Lower lobe of right lung (tissue), 2 donors: ENCODE data around the gene ZEB2. TPM values are rescaled to one million over a fixed set of nuclear protein-coding genes. Genes with fewer than 3 reads are reported as not detected.

Experiments used
- ATAC-seq, 2 donors: fragments of 200-7000 bp; cut with Tn5 transposase; one replicate each; pipeline ENCODE4 v1.9.1; 2020 to 2022; ENCODE audit warnings: mild to moderate bottlenecking in 2 of 2, moderate library complexity in 2 of 2
- DNase-seq: peaks from one replicate; pipeline ENCODE4 v3.0.0-alpha.2; 2020
- H3K27ac ChIP-seq: fragments of 200-600 bp; one replicate; pipeline ENCODE4 v1.8.0; 2022
- H3K27me3 ChIP-seq: fragments of 200-600 bp; one replicate; pipeline ENCODE4 v1.8.0; 2022; ENCODE audit warnings: low read depth
- H3K36me3 ChIP-seq: fragments of 200-600 bp; one replicate; pipeline ENCODE4 v1.8.0; 2022; ENCODE audit warnings: mild to moderate bottlenecking
- H3K4me1 ChIP-seq: fragments of 200-600 bp; one replicate; pipeline ENCODE4 v1.8.0; 2022
- H3K4me3 ChIP-seq: fragments of 200-600 bp; one replicate; pipeline ENCODE4 v1.8.0; 2022; ENCODE audit warnings: mild to moderate bottlenecking
- H3K9me3 ChIP-seq: fragments of 200-600 bp; one replicate; pipeline ENCODE4 v1.8.0; 2022
- CTCF ChIP-seq: fragments of 200-600 bp; IDR thresholded peaks from one replicate; pipeline ENCODE4 v1.8.0; 2022; ENCODE audit warnings: antibody characterized with exemption, mild to moderate bottlenecking
- intact Hi-C: fragments of 100-400 bp; cut with DNase I; formaldehyde crosslinking; loops from one replicate; pipeline ENCODE4 v1.11.0; 2022
- total RNA-seq: library from RNA; stranded (reverse); fragmentation: NEBNext Ultra II Directional; extraction: Animal tissue kit (Norgen Biotek cat#: 25700); gene quantifications from one replicate; pipeline ENCODE4 v1.2.1, GENCODE V29; 2021
- donor health status: DM: no; HTN: yes; CAD: no; lungs with severe emphysema.

Gene ZEB2
- total RNA-seq, 1 donor from 2014 or later: 220 TPM

- Histone ChIP-seq H3K9me3 (no peaks in the 10 kb centered on the region), H3K4me3 (no peak overlapping the region), H3K36me3 (peaks cover 22% of the 10 kb centered on the region), H3K27me3 (no peaks in the 10 kb centered on the region), H3K27ac (no peak overlapping the region), H3K4me1 (peaks cover 34% of the 10 kb centered on the region)
- no peak for ATAC-seq
- intact Hi-C loops: no loop called here
- TF ChIP-seq CTCF: no peak
- DNase-seq: no peak
These were observed 47.0 kb downstream of the ZEB2 start for GRCh38 chr2:144472911-144473310.

GRCh38 chr2:144472046-144472412, 47.9 kb downstream of the ZEB2 start:
- ATAC-seq (no peak), DNase-seq (no peak)
- Histone ChIP-seq H3K27me3 (no peaks in the 10 kb centered on the region), H3K27ac (no peak overlapping the region), H3K4me3 (no peak overlapping the region), H3K9me3 (no peaks in the 10 kb centered on the region), H3K4me1 (peaks cover 34% of the 10 kb centered on the region), H3K36me3 (peaks cover 22% of the 10 kb centered on the region)
- intact Hi-C loops: no loop called here
- TF ChIP-seq CTCF: no peak

GRCh38 chr2:144471305-144472045, 48.4 kb downstream of the ZEB2 start:
- ATAC-seq: no peak
- intact Hi-C loops: no loop called here
- peaks cover 22% of the 10 kb centered on the region for H3K36me3 ChIP-seq
- no peaks in the 10 kb centered on the region for H3K9me3 ChIP-seq
- DNase-seq: no peak
- H3K4me3 ChIP-seq: no peak overlapping the region
- no peaks in the 10 kb centered on the region for H3K27me3 ChIP-seq
- no peak overlapping the region for H3K27ac ChIP-seq
- TF ChIP-seq CTCF: no peak
- peaks cover 34% of the 10 kb centered on the region for H3K4me1 ChIP-seq

GRCh38 chr2:144470816-144471215, 49.1 kb downstream of the ZEB2 start:
- H3K36me3 ChIP-seq: peaks cover 22% of the 10 kb centered on the region
- peaks cover 30% of the 10 kb centered on the region for H3K4me1 ChIP-seq
- DNase-seq (no peak), ATAC-seq (no peak)
- no peak for TF ChIP-seq CTCF
- H3K27ac ChIP-seq: no peak overlapping the region
- no peaks in the 10 kb centered on the region for H3K27me3 ChIP-seq
- H3K4me3 ChIP-seq: no peak overlapping the region
- intact Hi-C loops: no loop called here
- no peaks in the 10 kb centered on the region for H3K9me3 ChIP-seq

- TF ChIP-seq CTCF: no peak
- no peak overlapping the region for H3K4me3 ChIP-seq
- intact Hi-C loops: no loop called here
- no peaks in the 10 kb centered on the region for H3K9me3 ChIP-seq
- no peaks in the 10 kb centered on the region for H3K27me3 ChIP-seq
- ATAC-seq: no peak
- H3K36me3 ChIP-seq: peaks cover 22% of the 10 kb centered on the region
- no peak overlapping the region for H3K27ac ChIP-seq
- H3K4me1 ChIP-seq: peaks cover 29% of the 10 kb centered on the region
- DNase-seq: no peak
These were observed 49.6 kb downstream of the ZEB2 start for GRCh38 chr2:144470334-144470733.
